Epithelial cell of alveolus of lung (primary cell): ENCODE measurements around the gene ADAM20. TPM values are rescaled to one million over a fixed set of nuclear protein-coding genes. Genes with fewer than 3 reads are reported as not detected.

Source experiments
- total RNA-seq: library from RNA; depleted of rRNA; stranded (reverse); fragments of >200 nt; gene quantifications from 2 replicates; pipeline ENCODE4 v1.2.1, GENCODE V29; 2015

The ADAM20 gene
- total RNA-seq: under 0.01 and 0.24 TPM in 2 replicates

DNA sequence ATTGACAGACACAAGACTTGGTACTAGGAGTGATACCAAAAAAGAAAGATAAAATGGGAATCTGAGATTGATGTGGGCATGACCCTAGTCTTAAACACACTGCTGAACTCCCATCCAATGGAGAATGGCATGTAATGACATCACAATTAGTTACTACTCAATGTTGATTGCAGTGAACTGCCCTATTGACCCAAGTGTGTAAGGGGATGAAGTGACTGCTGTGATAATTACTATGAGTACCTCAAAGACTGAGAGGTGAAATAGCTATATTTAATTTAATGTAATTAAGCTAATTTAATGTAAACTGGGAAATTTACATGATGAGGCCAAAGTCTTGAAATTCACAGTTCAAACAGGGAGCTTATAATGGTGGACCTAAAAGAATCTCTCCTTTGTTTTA, at the start of gene ADAM20:
TSS of gene ADAM20 (minus strand) at position 101 of the 400 bp plus-strand sequence. CDS start 10,247 bp downstream, outside the sequence.

Other genes with a start within 250 kb of the ADAM20 start
- 33.6 and 39.2 TPM in 2 replicates for gene COX16, start 175.3 kb downstream of the ADAM20 start, total RNA-seq
- gene SYNJ2BP, start 117.9 kb downstream of the ADAM20 start, total RNA-seq: 11.1 and 23.5 TPM in 2 replicates
- 0.26 and 0.32 TPM in 2 replicates for gene ADAM21, start 82.8 kb downstream of the ADAM20 start, total RNA-seq
- 22.9 and 28.1 TPM in 2 replicates for gene MED6, start 65.7 kb upstream of the ADAM20 start, total RNA-seq
- gene TTC9, start 106.9 kb upstream of the ADAM20 start, total RNA-seq: 0.32 and 0.78 TPM in 2 replicates